Measurements from ENCODE around the gene UTP11.

DNA sequence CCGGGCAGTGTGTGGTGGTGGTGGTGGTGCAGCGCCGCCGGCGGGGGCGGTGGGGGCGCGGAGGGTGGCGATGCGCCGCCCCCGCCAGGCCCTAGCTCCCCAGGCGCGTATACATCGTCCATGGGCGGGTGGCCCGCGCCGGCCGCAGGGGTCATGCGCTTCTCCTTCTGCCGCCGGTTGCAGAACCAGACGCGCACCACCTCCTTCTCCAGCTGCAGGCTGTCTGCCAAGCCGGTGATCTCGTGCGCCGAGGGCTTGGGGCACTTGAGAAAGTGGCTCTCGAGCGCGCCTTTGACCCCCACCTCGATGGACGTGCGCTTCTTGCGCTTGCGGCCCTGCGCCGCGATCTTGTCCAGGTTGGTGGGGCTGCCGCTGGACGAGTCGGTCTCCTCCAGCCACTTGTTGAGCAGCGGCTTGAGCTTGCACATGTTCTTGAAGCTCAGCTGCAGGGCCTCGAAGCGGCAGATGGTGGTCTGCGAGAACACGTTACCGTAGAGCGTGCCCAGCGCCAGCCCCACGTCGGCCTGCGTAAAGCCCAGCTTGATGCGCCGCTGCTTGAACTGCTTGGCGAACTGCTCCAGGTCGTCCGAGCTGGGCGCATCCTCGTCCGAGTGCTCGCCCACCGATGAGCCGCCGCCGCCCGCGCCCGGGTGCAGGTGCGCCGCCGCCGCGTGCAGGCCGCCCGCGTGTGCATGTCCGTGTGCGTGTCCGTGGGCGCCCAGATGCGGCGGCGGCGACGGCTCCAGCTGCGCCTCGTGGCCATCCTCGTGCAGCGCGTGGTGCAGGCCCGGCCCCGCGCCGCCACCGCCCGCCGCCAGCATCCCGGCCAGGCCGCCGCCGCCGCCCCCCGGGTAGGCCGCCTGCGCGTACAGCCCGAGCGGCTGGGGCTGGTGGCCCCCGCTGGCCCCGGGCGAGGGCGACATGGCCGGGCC is 33.1 kb downstream of the UTP11 start:
- TF ChIP-seq ZC3H10 (CRISPR knock-in tag; IDR thresholded peaks at IDR 0.05) (no peak), ZFP3 (CRISPR knock-in tag; IDR thresholded peaks at IDR 0.05) (no peak)
- TF ChIP-seq, protein P1, sequence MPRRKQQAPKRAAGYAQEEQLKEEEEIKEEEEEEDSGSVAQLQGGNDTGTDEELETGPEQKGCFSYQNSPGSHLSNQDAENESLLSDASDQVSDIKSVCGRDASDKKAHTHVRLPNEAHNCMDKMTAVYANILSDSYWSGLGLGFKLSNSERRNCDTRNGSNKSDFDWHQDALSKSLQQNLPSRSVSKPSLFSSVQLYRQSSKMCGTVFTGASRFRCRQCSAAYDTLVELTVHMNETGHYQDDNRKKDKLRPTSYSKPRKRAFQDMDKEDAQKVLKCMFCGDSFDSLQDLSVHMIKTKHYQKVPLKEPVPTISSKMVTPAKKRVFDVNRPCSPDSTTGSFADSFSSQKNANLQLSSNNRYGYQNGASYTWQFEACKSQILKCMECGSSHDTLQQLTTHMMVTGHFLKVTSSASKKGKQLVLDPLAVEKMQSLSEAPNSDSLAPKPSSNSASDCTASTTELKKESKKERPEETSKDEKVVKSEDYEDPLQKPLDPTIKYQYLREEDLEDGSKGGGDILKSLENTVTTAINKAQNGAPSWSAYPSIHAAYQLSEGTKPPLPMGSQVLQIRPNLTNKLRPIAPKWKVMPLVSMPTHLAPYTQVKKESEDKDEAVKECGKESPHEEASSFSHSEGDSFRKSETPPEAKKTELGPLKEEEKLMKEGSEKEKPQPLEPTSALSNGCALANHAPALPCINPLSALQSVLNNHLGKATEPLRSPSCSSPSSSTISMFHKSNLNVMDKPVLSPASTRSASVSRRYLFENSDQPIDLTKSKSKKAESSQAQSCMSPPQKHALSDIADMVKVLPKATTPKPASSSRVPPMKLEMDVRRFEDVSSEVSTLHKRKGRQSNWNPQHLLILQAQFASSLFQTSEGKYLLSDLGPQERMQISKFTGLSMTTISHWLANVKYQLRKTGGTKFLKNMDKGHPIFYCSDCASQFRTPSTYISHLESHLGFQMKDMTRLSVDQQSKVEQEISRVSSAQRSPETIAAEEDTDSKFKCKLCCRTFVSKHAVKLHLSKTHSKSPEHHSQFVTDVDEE (CRISPR knock-in tag; IDR thresholded peaks at IDR 0.05), result no peak
